ENCODE data around the gene MAGI1. TPM values are rescaled to one million over a fixed set of nuclear protein-coding genes. Genes with fewer than 3 reads are reported as not detected.

The MAGI1 gene
- total and polyA plus RNA-seq, 7 donors = 10.2 to 54.0 (median 29.8) TPM

DNA sequence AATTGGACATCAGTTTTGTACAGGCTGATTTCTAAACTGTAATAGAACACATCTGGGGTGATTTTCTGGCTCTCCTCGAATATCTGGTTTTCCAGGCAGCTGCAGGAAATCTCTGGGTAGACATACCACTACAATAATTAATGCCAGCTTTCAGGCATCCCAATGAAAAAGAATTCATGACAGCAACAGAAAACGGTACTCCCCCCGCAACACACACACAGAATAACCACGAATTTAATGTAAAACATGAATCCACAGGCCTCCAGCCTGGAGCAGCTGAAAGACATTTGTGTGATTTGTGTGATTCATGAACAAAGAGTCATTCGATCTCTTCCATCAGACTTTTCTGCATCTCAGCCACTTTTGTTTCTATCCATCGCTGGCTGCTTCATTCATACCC is 262.2 kb downstream of the MAGI1 start:
- 82 to 83% methylated on average over 6 of the region's 6 CpGs for WGBS, 2 donors
- no peak for TF ChIP-seq POLR2AphosphoS5 (IDR thresholded peaks at IDR 0.05)
- TF ChIP-seq CTCF (IDR thresholded peaks at IDR 0.05) = no peak
- no peak for TF ChIP-seq POLR2A (IDR thresholded peaks at IDR 0.05)
- no peak for TF ChIP-seq EP300 (IDR thresholded peaks at IDR 0.05)
- H3K4me1 ChIP-seq = peaks cover 0 to 9% (median 3%) of the 10 kb centered on the region in 4 donors

DNA sequence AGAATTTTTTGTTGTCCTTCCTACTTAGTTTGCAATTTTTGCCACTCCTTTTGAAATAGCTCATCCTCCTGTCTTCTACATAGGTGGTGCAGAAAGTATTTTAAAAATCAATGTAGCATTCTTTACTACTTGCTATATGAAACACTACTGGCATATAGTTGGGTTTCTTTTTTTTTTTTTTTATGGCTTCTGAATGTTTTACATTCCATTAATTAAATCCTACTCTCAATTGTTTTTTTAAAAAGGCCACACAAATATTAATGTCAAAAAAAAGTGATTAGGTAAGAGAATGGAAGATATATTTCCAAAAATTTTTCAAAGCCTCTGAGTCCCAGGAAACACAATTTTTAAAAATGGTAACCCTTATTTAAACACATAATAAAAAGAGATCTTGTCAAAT is 262.6 kb downstream of the MAGI1 start:
- Histone ChIP-seq H3K27ac (no peak overlapping the region), H3K9me3 (no peaks in the 10 kb centered on the region), H3K4me1 (peaks cover 0 to 9% (median 3%) of the 10 kb centered on the region in 4 donors), H3K27me3 (no peaks in the 10 kb centered on the region), H3K36me3 (no peaks in the 10 kb centered on the region), H3K4me3 (no peak overlapping the region)
- intact Hi-C loops (cut with DNase I) = no loop called here
- no peak for DNase-seq
- TF ChIP-seq POLR2A (IDR thresholded peaks at IDR 0.05) = no peak
- TF ChIP-seq CTCF (IDR thresholded peaks at IDR 0.05) = no peak
- TF ChIP-seq EP300 (IDR thresholded peaks at IDR 0.05) = no peak

More for the DNA sequence above, 262.2 kb downstream of the MAGI1 start:
- intact Hi-C loops (cut with DNase I) = no loop called here
- Histone ChIP-seq H3K9me3 (no peaks in the 10 kb centered on the region), H3K4me3 (no peak overlapping the region), H3K27ac (no peak overlapping the region), H3K36me3 (no peaks in the 10 kb centered on the region), H3K27me3 (no peaks in the 10 kb centered on the region)
- DNase-seq = no peak

GRCh38 chr3:65772758-65773157 is 266.0 kb downstream of the MAGI1 start:
- no peak for TF ChIP-seq CTCF (IDR thresholded peaks at IDR 0.05)
- no peak for TF ChIP-seq EP300 (IDR thresholded peaks at IDR 0.05)
- no peak for TF ChIP-seq POLR2AphosphoS5 (IDR thresholded peaks at IDR 0.05)
- no peak for TF ChIP-seq POLR2A (IDR thresholded peaks at IDR 0.05)
- DNase-seq = no peak
- Histone ChIP-seq H3K27me3 (no peaks in the 10 kb centered on the region), H3K4me3 (no peak overlapping the region), H3K9me3 (no peaks in the 10 kb centered on the region), H3K27ac (no peak overlapping the region), H3K4me1 (no peaks in the 10 kb centered on the region), H3K36me3 (no peaks in the 10 kb centered on the region)
- intact Hi-C loops (cut with DNase I) = no loop called here
- WGBS, 2 donors = 75 to 79% methylated on average over 3 of the region's 3 CpGs

GRCh38 chr3:65767551-65767950 is 271.2 kb downstream of the MAGI1 start:
- Histone ChIP-seq H3K27ac (no peak overlapping the region), H3K4me3 (no peak overlapping the region), H3K9me3 (no peaks in the 10 kb centered on the region), H3K27me3 (no peaks in the 10 kb centered on the region), H3K4me1 (no peaks in the 10 kb centered on the region), H3K36me3 (no peaks in the 10 kb centered on the region)
- intact Hi-C loops (cut with DNase I) = no loop called here
- TF ChIP-seq CTCF (IDR thresholded peaks at IDR 0.05) = no peak
- TF ChIP-seq EP300 (IDR thresholded peaks at IDR 0.05) = no peak
- TF ChIP-seq POLR2A (IDR thresholded peaks at IDR 0.05) = no peak
- no peak for TF ChIP-seq POLR2AphosphoS5 (IDR thresholded peaks at IDR 0.05)
- WGBS, 2 donors = 85 to 98% methylated on average over 1 of the region's 1 CpG
- DNase-seq = no peak

DNA sequence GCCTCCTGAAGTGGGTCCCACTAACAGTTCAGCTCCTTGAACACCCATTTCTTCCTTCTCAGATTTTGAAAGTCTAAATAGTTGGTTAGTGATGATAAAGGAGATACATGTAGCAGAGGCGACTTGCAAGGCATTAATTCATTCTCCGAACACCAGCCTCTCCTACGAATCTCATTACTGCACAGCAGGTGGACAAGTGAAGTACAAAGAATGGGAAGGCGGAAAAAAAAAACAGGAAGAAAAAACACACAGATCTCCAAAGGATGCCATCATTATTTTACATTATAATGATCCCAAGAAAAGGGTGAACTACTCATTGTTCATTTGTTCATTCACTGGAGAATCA is 276.5 kb downstream of the MAGI1 start:
- WGBS, 2 donors = 90 to 94% methylated on average over 4 of the region's 4 CpGs
- Histone ChIP-seq H3K36me3 (no peaks in the 10 kb centered on the region), H3K27me3 (no peaks in the 10 kb centered on the region), H3K27ac (no peak overlapping the region), H3K4me1 (no peaks in the 10 kb centered on the region), H3K9me3 (no peaks in the 10 kb centered on the region), H3K4me3 (no peak overlapping the region)
- intact Hi-C loops (cut with DNase I) = no loop called here
- no peak for DNase-seq
- TF ChIP-seq POLR2AphosphoS5 (IDR thresholded peaks at IDR 0.05) (no peak), EP300 (IDR thresholded peaks at IDR 0.05) (no peak), CTCF (IDR thresholded peaks at IDR 0.05) (no peak), POLR2A (IDR thresholded peaks at IDR 0.05) (no peak)
